ENCODE measurements around the gene ACTN1.

The ACTN1 gene

GRCh38 chr14:68968721-68969120 lies 10.4 kb downstream of the ACTN1 start:
- Mint-ChIP-seq H3K9me3 (peaks cover 7% of the 10 kb centered on the region), H3K36me3 (ENCODE audit: low read depth) (peaks cover 30% of the 10 kb centered on the region), H3K4me3 (peak overlapping the region; percentile 41), H3K4me1 (ENCODE audit: low read depth) (peaks cover 97% of the 10 kb centered on the region), H3K27me3 (no peaks in the 10 kb centered on the region), H3K27ac (peak overlapping the region; percentile 92)
- DNase-seq, result no peak

- DNase-seq, result no peak
- H3K36me3 Mint-ChIP-seq (ENCODE audit: low read depth), result peaks cover 24% of the 10 kb centered on the region
- no peaks in the 10 kb centered on the region for H3K27me3 Mint-ChIP-seq
- H3K9me3 Mint-ChIP-seq, result peaks cover 3% of the 10 kb centered on the region
- H3K4me3 Mint-ChIP-seq, result peak overlapping the region; percentile 41
- peaks cover 100% of the 10 kb centered on the region for H3K4me1 Mint-ChIP-seq (ENCODE audit: low read depth)
- H3K27ac Mint-ChIP-seq, result peak overlapping the region; percentile 92
These were observed 11.1 kb downstream of the ACTN1 start for GRCh38 chr14:68968051-68968450.

- Mint-ChIP-seq H3K27ac (peak overlapping the region; percentile 92), H3K27me3 (no peaks in the 10 kb centered on the region), H3K9me3 (no peaks in the 10 kb centered on the region), H3K4me3 (peak overlapping the region; percentile 41), H3K4me1 (ENCODE audit: low read depth) (peaks cover 100% of the 10 kb centered on the region), H3K36me3 (ENCODE audit: low read depth) (peaks cover 20% of the 10 kb centered on the region)
- DNase-seq, result no peak
These were observed 11.6 kb downstream of the ACTN1 start for GRCh38 chr14:68967459-68967940.

- Mint-ChIP-seq H3K9me3 (no peaks in the 10 kb centered on the region), H3K4me3 (no peak overlapping the region), H3K4me1 (ENCODE audit: low read depth) (peaks cover 100% of the 10 kb centered on the region), H3K27me3 (no peaks in the 10 kb centered on the region), H3K36me3 (ENCODE audit: low read depth) (peaks cover 16% of the 10 kb centered on the region), H3K27ac (peak overlapping the region; percentile 64)
- no peak for DNase-seq
These were observed 12.2 kb downstream of the ACTN1 start for GRCh38 chr14:68966872-68967301.

- Mint-ChIP-seq H3K9me3 (no peaks in the 10 kb centered on the region), H3K27ac (peak overlapping the region; percentile 34), H3K4me1 (ENCODE audit: low read depth) (peaks cover 98% of the 10 kb centered on the region), H3K27me3 (no peaks in the 10 kb centered on the region), H3K4me3 (no peak overlapping the region), H3K36me3 (ENCODE audit: low read depth) (peaks cover 14% of the 10 kb centered on the region)
- DNase-seq, result no peak
These were observed 13.8 kb downstream of the ACTN1 start for GRCh38 chr14:68965261-68965761.

GRCh38 chr14:68964300-68965093 lies 14.6 kb downstream of the ACTN1 start:
- Mint-ChIP-seq H3K36me3 (ENCODE audit: low read depth) (peaks cover 14% of the 10 kb centered on the region), H3K4me1 (ENCODE audit: low read depth) (peaks cover 97% of the 10 kb centered on the region), H3K27ac (no peak overlapping the region), H3K4me3 (no peak overlapping the region), H3K27me3 (no peaks in the 10 kb centered on the region), H3K9me3 (no peaks in the 10 kb centered on the region)
- DNase-seq, result no peak

- H3K27me3 Mint-ChIP-seq, result no peaks in the 10 kb centered on the region
- no peak overlapping the region for H3K4me3 Mint-ChIP-seq
- peaks cover 14% of the 10 kb centered on the region for H3K36me3 Mint-ChIP-seq (ENCODE audit: low read depth)
- peaks cover 96% of the 10 kb centered on the region for H3K4me1 Mint-ChIP-seq (ENCODE audit: low read depth)
- DNase-seq, result no peak
- no peaks in the 10 kb centered on the region for H3K9me3 Mint-ChIP-seq
- peak overlapping the region; percentile 66 for H3K27ac Mint-ChIP-seq
These were observed 16.4 kb downstream of the ACTN1 start for GRCh38 chr14:68962681-68963080.

GRCh38 chr14:68961781-68962584 lies 17.1 kb downstream of the ACTN1 start:
- H3K27ac Mint-ChIP-seq, result peak overlapping the region; percentile 66
- H3K4me3 Mint-ChIP-seq, result no peak overlapping the region
- no peaks in the 10 kb centered on the region for H3K9me3 Mint-ChIP-seq
- DNase-seq, result no peak
- H3K4me1 Mint-ChIP-seq (ENCODE audit: low read depth), result peaks cover 96% of the 10 kb centered on the region
- peaks cover 20% of the 10 kb centered on the region for H3K36me3 Mint-ChIP-seq (ENCODE audit: low read depth)
- no peaks in the 10 kb centered on the region for H3K27me3 Mint-ChIP-seq

GRCh38 chr14:68961361-68961760 lies 17.7 kb downstream of the ACTN1 start:
- Mint-ChIP-seq H3K36me3 (ENCODE audit: low read depth) (peaks cover 25% of the 10 kb centered on the region), H3K4me1 (ENCODE audit: low read depth) (peaks cover 96% of the 10 kb centered on the region), H3K27ac (peak overlapping the region; percentile 66), H3K4me3 (no peak overlapping the region), H3K27me3 (no peaks in the 10 kb centered on the region), H3K9me3 (no peaks in the 10 kb centered on the region)
- DNase-seq, result no peak

- Mint-ChIP-seq H3K27ac (peak overlapping the region; percentile 50), H3K9me3 (no peaks in the 10 kb centered on the region), H3K4me3 (no peak overlapping the region), H3K4me1 (ENCODE audit: low read depth) (peaks cover 94% of the 10 kb centered on the region), H3K36me3 (ENCODE audit: low read depth) (peaks cover 23% of the 10 kb centered on the region), H3K27me3 (no peaks in the 10 kb centered on the region)
- no peak for DNase-seq
These were observed 19.0 kb downstream of the ACTN1 start for GRCh38 chr14:68960123-68960522.

GRCh38 chr14:68959035-68959434 lies 20.1 kb downstream of the ACTN1 start:
- H3K4me3 Mint-ChIP-seq, result no peak overlapping the region
- no peaks in the 10 kb centered on the region for H3K27me3 Mint-ChIP-seq
- no peak for DNase-seq
- H3K36me3 Mint-ChIP-seq (ENCODE audit: low read depth), result peaks cover 23% of the 10 kb centered on the region
- peak overlapping the region; percentile 83 for H3K27ac Mint-ChIP-seq
- H3K9me3 Mint-ChIP-seq, result no peaks in the 10 kb centered on the region
- peaks cover 92% of the 10 kb centered on the region for H3K4me1 Mint-ChIP-seq (ENCODE audit: low read depth)

- Mint-ChIP-seq H3K4me3 (no peak overlapping the region), H3K27ac (no peak overlapping the region), H3K27me3 (no peaks in the 10 kb centered on the region), H3K36me3 (ENCODE audit: low read depth) (peaks cover 23% of the 10 kb centered on the region), H3K4me1 (ENCODE audit: low read depth) (peaks cover 90% of the 10 kb centered on the region), H3K9me3 (no peaks in the 10 kb centered on the region)
- no peak for DNase-seq
These were observed 20.5 kb downstream of the ACTN1 start for GRCh38 chr14:68958553-68958952.

- Mint-ChIP-seq H3K4me1 (ENCODE audit: low read depth) (peaks cover 89% of the 10 kb centered on the region), H3K9me3 (no peaks in the 10 kb centered on the region), H3K27me3 (no peaks in the 10 kb centered on the region), H3K27ac (peak overlapping the region; percentile 75), H3K36me3 (ENCODE audit: low read depth) (peaks cover 21% of the 10 kb centered on the region), H3K4me3 (no peak overlapping the region)
- no peak for DNase-seq
These were observed 21.3 kb downstream of the ACTN1 start for GRCh38 chr14:68957775-68958174.

- H3K36me3 Mint-ChIP-seq (ENCODE audit: low read depth), result peaks cover 20% of the 10 kb centered on the region
- H3K9me3 Mint-ChIP-seq, result no peaks in the 10 kb centered on the region
- H3K4me1 Mint-ChIP-seq (ENCODE audit: low read depth), result peaks cover 88% of the 10 kb centered on the region
- peak overlapping the region; percentile 75 for H3K27ac Mint-ChIP-seq
- no peak overlapping the region for H3K4me3 Mint-ChIP-seq
- no peak for DNase-seq
- no peaks in the 10 kb centered on the region for H3K27me3 Mint-ChIP-seq
These were observed 22.4 kb downstream of the ACTN1 start for GRCh38 chr14:68956724-68957123.

GRCh38 chr14:68955851-68956179 lies 23.3 kb downstream of the ACTN1 start:
- peak overlapping the region; percentile 77 for H3K27ac Mint-ChIP-seq
- H3K36me3 Mint-ChIP-seq (ENCODE audit: low read depth), result peaks cover 25% of the 10 kb centered on the region
- H3K27me3 Mint-ChIP-seq, result no peaks in the 10 kb centered on the region
- peaks cover 88% of the 10 kb centered on the region for H3K4me1 Mint-ChIP-seq (ENCODE audit: low read depth)
- no peak for DNase-seq
- H3K4me3 Mint-ChIP-seq, result peak overlapping the region; percentile 1
- H3K9me3 Mint-ChIP-seq, result no peaks in the 10 kb centered on the region
